ENCODE data around the gene TTLL5.

TTLL5 gene

GRCh38 chr14:75928690-75929181 is 267.7 kb downstream of the TTLL5 start:
- Histone ChIP-seq H3K27ac (ENCODE audit: low read depth, low read length) (no peak overlapping the region), H3K4me1 (ENCODE audit: control insufficient read depth, insufficient read depth, low read length) (no peaks in the 10 kb centered on the region), H3K9ac (ENCODE audit: low read length) (no peak overlapping the region), H3K36me3 (ENCODE audit: control insufficient read depth, insufficient read depth, low read length) (no peaks in the 10 kb centered on the region), H3K27me3 (ENCODE audit: control insufficient read depth, insufficient read depth, low read length) (no peaks in the 10 kb centered on the region), H3K4me3 (ENCODE audit: low read length) (no peak overlapping the region)

GRCh38 chr14:75933712-75934296 is 272.8 kb downstream of the TTLL5 start:
- H3K27ac ChIP-seq (ENCODE audit: low read depth, low read length): no peak overlapping the region
- H3K4me1 ChIP-seq (ENCODE audit: control insufficient read depth, insufficient read depth, low read length): no peaks in the 10 kb centered on the region
- no peaks in the 10 kb centered on the region for H3K36me3 ChIP-seq (ENCODE audit: control insufficient read depth, insufficient read depth, low read length)
- no peak overlapping the region for H3K4me3 ChIP-seq (ENCODE audit: low read length)
- H3K9ac ChIP-seq (ENCODE audit: low read length): no peak overlapping the region
- H3K27me3 ChIP-seq (ENCODE audit: control insufficient read depth, insufficient read depth, low read length): no peaks in the 10 kb centered on the region

- no peak overlapping the region for H3K9ac ChIP-seq (ENCODE audit: low read length)
- H3K27ac ChIP-seq (ENCODE audit: low read depth, low read length): no peak overlapping the region
- no peaks in the 10 kb centered on the region for H3K27me3 ChIP-seq (ENCODE audit: control insufficient read depth, insufficient read depth, low read length)
- no peak overlapping the region for H3K4me3 ChIP-seq (ENCODE audit: low read length)
- no peaks in the 10 kb centered on the region for H3K4me1 ChIP-seq (ENCODE audit: control insufficient read depth, insufficient read depth, low read length)
- no peaks in the 10 kb centered on the region for H3K36me3 ChIP-seq (ENCODE audit: control insufficient read depth, insufficient read depth, low read length)
Measured at GRCh38 chr14:75934998-75935628, 274.1 kb downstream of the TTLL5 start.

GRCh38 chr14:75939200-75939599 is 278.2 kb downstream of the TTLL5 start:
- H3K4me1 ChIP-seq (ENCODE audit: control insufficient read depth, insufficient read depth, low read length): no peaks in the 10 kb centered on the region
- H3K9ac ChIP-seq (ENCODE audit: low read length): no peak overlapping the region
- H3K27me3 ChIP-seq (ENCODE audit: control insufficient read depth, insufficient read depth, low read length): no peaks in the 10 kb centered on the region
- no peak overlapping the region for H3K4me3 ChIP-seq (ENCODE audit: low read length)
- H3K36me3 ChIP-seq (ENCODE audit: control insufficient read depth, insufficient read depth, low read length): no peaks in the 10 kb centered on the region
- H3K27ac ChIP-seq (ENCODE audit: low read depth, low read length): no peak overlapping the region

GRCh38 chr14:75941030-75941429 is 280.0 kb downstream of the TTLL5 start:
- H3K27ac ChIP-seq (ENCODE audit: low read depth, low read length): no peak overlapping the region
- H3K36me3 ChIP-seq (ENCODE audit: control insufficient read depth, insufficient read depth, low read length): no peaks in the 10 kb centered on the region
- H3K4me3 ChIP-seq (ENCODE audit: low read length): no peak overlapping the region
- no peaks in the 10 kb centered on the region for H3K4me1 ChIP-seq (ENCODE audit: control insufficient read depth, insufficient read depth, low read length)
- H3K9ac ChIP-seq (ENCODE audit: low read length): no peak overlapping the region
- no peaks in the 10 kb centered on the region for H3K27me3 ChIP-seq (ENCODE audit: control insufficient read depth, insufficient read depth, low read length)

- H3K27me3 ChIP-seq (ENCODE audit: control insufficient read depth, insufficient read depth, low read length): no peaks in the 10 kb centered on the region
- H3K27ac ChIP-seq (ENCODE audit: low read depth, low read length): no peak overlapping the region
- no peaks in the 10 kb centered on the region for H3K36me3 ChIP-seq (ENCODE audit: control insufficient read depth, insufficient read depth, low read length)
- H3K4me1 ChIP-seq (ENCODE audit: control insufficient read depth, insufficient read depth, low read length): no peaks in the 10 kb centered on the region
- H3K4me3 ChIP-seq (ENCODE audit: low read length): no peak overlapping the region
- no peak overlapping the region for H3K9ac ChIP-seq (ENCODE audit: low read length)
Measured at GRCh38 chr14:75944607-75945241, 283.7 kb downstream of the TTLL5 start.

GRCh38 chr14:75946785-75947184 is 285.7 kb downstream of the TTLL5 start:
- H3K27ac ChIP-seq (ENCODE audit: low read depth, low read length): no peak overlapping the region
- no peaks in the 10 kb centered on the region for H3K4me1 ChIP-seq (ENCODE audit: control insufficient read depth, insufficient read depth, low read length)
- no peak overlapping the region for H3K4me3 ChIP-seq (ENCODE audit: low read length)
- H3K27me3 ChIP-seq (ENCODE audit: control insufficient read depth, insufficient read depth, low read length): no peaks in the 10 kb centered on the region
- H3K9ac ChIP-seq (ENCODE audit: low read length): no peak overlapping the region
- H3K36me3 ChIP-seq (ENCODE audit: control insufficient read depth, insufficient read depth, low read length): no peaks in the 10 kb centered on the region

- no peaks in the 10 kb centered on the region for H3K4me1 ChIP-seq (ENCODE audit: control insufficient read depth, insufficient read depth, low read length)
Measured at GRCh38 chr14:75952489-75952888, 291.4 kb downstream of the TTLL5 start.

GRCh38 chr14:75959031-75959430 is 298.0 kb downstream of the TTLL5 start:
- Histone ChIP-seq H3K9ac (ENCODE audit: low read length) (no peak overlapping the region), H3K36me3 (ENCODE audit: control insufficient read depth, insufficient read depth, low read length) (no peaks in the 10 kb centered on the region), H3K4me3 (ENCODE audit: low read length) (no peak overlapping the region), H3K27ac (ENCODE audit: low read depth, low read length) (no peak overlapping the region), H3K4me1 (ENCODE audit: control insufficient read depth, insufficient read depth, low read length) (no peaks in the 10 kb centered on the region), H3K27me3 (ENCODE audit: control insufficient read depth, insufficient read depth, low read length) (no peaks in the 10 kb centered on the region)

More at GRCh38 chr14:75952489-75952888, 291.4 kb downstream of the TTLL5 start:
- Histone ChIP-seq H3K27ac (ENCODE audit: low read depth, low read length) (no peak overlapping the region), H3K4me3 (ENCODE audit: low read length) (no peak overlapping the region), H3K36me3 (ENCODE audit: control insufficient read depth, insufficient read depth, low read length) (no peaks in the 10 kb centered on the region), H3K9ac (ENCODE audit: low read length) (no peak overlapping the region), H3K27me3 (ENCODE audit: control insufficient read depth, insufficient read depth, low read length) (no peaks in the 10 kb centered on the region)

- Histone ChIP-seq H3K27me3 (ENCODE audit: control insufficient read depth, insufficient read depth, low read length) (no peaks in the 10 kb centered on the region), H3K4me3 (ENCODE audit: low read length) (no peak overlapping the region), H3K9ac (ENCODE audit: low read length) (no peak overlapping the region), H3K4me1 (ENCODE audit: control insufficient read depth, insufficient read depth, low read length) (no peaks in the 10 kb centered on the region), H3K36me3 (ENCODE audit: control insufficient read depth, insufficient read depth, low read length) (peaks cover 2% of the 10 kb centered on the region), H3K27ac (ENCODE audit: low read depth, low read length) (no peak overlapping the region)
Measured at GRCh38 chr14:75960231-75960630, 299.2 kb downstream of the TTLL5 start.

- H3K36me3 ChIP-seq (ENCODE audit: control insufficient read depth, insufficient read depth, low read length): peaks cover 2% of the 10 kb centered on the region
Measured at GRCh38 chr14:75961662-75962061, 300.6 kb downstream of the TTLL5 start.

GRCh38 chr14:75967866-75968265 is 306.8 kb downstream of the TTLL5 start:
- peaks cover 4% of the 10 kb centered on the region for H3K36me3 ChIP-seq (ENCODE audit: control insufficient read depth, insufficient read depth, low read length)
- no peak overlapping the region for H3K27ac ChIP-seq (ENCODE audit: low read depth, low read length)
- no peaks in the 10 kb centered on the region for H3K4me1 ChIP-seq (ENCODE audit: control insufficient read depth, insufficient read depth, low read length)
- no peak overlapping the region for H3K9ac ChIP-seq (ENCODE audit: low read length)
- no peaks in the 10 kb centered on the region for H3K27me3 ChIP-seq (ENCODE audit: control insufficient read depth, insufficient read depth, low read length)
- H3K4me3 ChIP-seq (ENCODE audit: low read length): no peak overlapping the region

More at GRCh38 chr14:75961662-75962061, 300.6 kb downstream of the TTLL5 start:
- no peaks in the 10 kb centered on the region for H3K27me3 ChIP-seq (ENCODE audit: control insufficient read depth, insufficient read depth, low read length)
- H3K4me3 ChIP-seq (ENCODE audit: low read length): no peak overlapping the region
- no peaks in the 10 kb centered on the region for H3K4me1 ChIP-seq (ENCODE audit: control insufficient read depth, insufficient read depth, low read length)
- H3K27ac ChIP-seq (ENCODE audit: low read depth, low read length): no peak overlapping the region
- no peak overlapping the region for H3K9ac ChIP-seq (ENCODE audit: low read length)

Measured in rectal smooth muscle tissue (tissue), 1 donor.